RPMI7951 (cell line): Measurements from ENCODE around the gene BID. TPM values are rescaled to one million over a fixed set of nuclear protein-coding genes. Genes with fewer than 3 reads are reported as not detected.

Source experiments
- DNase-seq: peaks from one replicate; pipeline ENCODE4 v3.0.0-alpha.2; 2012; ENCODE audit warnings: low read depth
- total RNA-seq: library from RNA; depleted of rRNA; stranded (reverse); fragments of >200 nt; shearing (Covaris generic); gene quantifications from 2 replicates; pipeline ENCODE4 v1.2.3, GENCODE V29; 2014; rRNA removed

BID gene
- total RNA-seq: 30.4 and 36.7 TPM in 2 replicates

- peak; percentile 25 for DNase-seq
Observed at GRCh38 chr22:17774206-17774925, at the start of gene BID. BID (minus strand) TSS chr22:17774469; CDS start chr22:17750116, 24,353 bp downstream.

DNA sequence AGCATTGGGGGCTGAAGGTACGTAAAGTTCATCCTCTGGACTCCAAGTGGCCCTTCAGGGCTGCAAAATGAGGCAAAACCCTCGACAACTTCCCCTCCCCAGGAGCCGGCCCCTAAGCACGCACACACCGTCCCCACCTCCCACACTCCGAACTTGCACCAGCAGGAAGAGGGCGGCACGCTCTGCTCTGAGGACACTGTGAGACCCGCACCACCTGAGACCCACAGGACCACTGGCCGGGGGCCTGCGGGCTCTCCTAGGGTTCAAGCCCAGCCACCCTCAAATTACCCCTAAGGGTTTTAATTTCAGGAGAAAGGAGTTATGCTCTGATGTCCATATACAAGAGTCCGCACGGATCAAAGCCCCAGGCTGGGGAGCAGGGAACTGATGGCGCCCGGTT, 49.7 kb upstream of the BID start:
- no peak for DNase-seq

DNA sequence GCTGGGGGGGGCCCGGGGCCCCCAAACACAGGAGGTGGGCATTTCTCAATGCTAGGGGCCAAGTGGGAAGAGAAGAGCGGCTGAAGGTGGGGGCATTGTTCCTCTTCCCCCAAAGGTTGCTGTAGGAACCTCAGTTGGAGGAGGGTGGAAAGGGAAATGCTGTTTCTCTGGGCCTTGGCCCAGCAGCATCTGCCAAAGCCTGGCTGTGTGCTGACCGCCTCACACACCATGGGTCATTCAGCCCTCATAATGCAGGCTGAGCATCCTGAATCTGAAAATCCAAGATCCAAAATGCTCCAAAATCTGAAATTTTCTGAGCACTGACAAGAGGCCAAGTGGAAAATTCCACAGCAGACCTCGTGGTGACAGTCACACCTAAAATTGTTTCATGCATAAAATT, 49.0 kb upstream of the BID start:
- DNase-seq: no peak

DNA sequence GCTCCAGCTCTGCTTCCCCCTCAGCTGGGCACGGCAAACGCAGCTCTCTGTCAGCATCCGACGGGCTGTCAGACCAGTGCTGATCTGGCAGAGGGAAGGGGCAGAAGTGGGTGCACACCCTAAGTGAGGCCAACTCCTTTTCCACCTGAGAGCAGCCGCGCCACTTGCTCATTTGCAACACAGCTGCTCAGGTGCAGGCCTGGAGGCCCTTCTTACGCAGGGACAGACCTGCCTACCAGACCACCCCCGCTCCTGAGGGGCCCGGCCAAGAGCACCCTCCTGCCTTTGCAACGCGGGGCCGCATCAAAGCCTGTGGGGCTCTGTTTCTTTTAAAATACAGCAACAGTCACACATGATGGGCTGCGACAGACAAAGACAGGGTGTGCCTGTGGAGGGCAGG, 47.8 kb upstream of the BID start:
- DNase-seq: no peak

DNA sequence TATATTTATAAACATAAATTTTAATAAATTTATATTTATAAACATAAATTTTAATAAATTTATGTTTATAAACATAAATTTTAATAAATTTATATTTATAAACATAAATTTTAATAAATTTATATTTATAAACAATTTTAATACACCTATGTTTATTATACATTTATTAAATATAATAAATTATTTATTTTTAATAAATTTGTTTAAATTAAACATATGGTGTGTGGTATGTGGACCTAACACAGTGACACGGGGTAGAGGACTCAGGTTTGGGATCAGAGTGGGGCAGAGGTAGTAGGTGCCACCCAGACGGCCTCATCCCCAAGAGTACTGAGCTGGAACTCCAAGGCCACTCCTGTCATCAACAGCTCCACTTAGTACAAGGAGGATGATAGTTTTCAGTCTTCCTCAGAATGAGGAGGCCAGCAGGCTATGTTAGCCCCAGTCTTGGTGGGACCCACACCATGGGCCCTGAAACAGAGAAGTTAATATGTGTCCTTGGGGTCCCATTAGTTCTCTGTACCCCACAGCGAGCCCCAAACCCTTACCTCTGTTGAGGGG, 46.7 kb upstream of the BID start:
- no peak for DNase-seq

- no peak for DNase-seq
Observed at GRCh38 chr22:17818649-17819048, 44.4 kb upstream of the BID start.

- no peak for DNase-seq
Observed at GRCh38 chr22:17818180-17818579, 43.9 kb upstream of the BID start.

DNA sequence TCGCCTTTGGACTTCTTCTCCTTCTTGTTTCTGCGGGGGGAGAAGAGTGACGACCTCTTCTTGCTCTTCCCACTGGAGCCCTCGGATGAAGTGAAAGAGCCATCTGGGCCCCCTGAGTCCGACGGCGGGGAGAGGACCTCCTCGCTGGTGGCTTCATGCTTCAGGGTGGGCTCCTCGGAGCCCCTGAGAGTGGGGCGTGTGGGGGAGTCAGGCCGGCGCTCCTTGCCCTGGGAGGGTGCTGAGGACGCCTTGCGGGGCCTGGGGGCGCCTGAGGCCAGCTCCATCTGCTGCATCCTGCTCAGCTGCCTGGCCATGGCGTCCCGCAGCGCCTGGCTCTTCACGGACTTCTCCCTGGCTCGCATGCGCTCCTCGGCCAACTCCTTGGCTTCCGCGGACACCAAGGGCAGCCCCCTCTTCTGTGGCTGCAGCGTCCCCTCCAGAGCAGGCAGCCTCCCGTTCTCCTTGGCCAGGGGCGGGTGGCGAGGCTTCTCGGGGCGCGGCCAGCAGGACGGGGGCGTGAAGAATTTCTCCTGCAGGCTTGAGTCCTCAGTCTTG, 43.3 kb upstream of the BID start:
- no peak for DNase-seq

- DNase-seq: no peak
Observed at GRCh38 chr22:17817079-17817478, 42.8 kb upstream of the BID start.

GRCh38 chr22:17816649-17817048, 42.4 kb upstream of the BID start:
- DNase-seq: no peak

DNA sequence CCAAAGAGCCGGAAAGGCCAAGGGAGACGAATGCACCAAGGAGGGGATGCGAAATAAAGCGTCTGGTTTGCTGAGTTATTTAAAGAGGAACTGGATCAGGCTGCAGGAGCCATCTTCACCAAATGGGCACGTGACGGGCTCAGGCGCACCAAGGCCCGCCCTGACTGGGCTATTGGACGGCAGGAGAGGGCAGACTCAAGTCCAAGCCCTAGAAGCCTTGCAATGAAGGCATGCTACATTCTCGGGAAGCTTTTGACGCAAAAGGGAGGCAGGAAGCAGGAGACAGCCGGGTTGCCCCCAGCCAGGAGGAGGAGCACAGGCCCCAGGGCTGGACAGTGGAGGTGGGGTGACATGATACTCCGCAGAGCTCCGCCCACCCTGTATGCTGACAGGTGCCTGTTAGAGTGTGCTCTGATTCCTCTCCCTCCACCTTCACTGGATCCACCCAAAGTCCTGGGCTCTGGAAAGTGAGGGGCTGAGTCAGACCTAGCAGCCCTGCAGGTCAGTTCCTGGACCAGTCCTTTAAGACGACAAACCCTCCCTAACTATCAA, 41.5 kb upstream of the BID start:
- no peak for DNase-seq

GRCh38 chr22:17814830-17815229, 40.6 kb upstream of the BID start:
- DNase-seq: no peak

GRCh38 chr22:17814084-17814483, 39.8 kb upstream of the BID start:
- DNase-seq: no peak

DNA sequence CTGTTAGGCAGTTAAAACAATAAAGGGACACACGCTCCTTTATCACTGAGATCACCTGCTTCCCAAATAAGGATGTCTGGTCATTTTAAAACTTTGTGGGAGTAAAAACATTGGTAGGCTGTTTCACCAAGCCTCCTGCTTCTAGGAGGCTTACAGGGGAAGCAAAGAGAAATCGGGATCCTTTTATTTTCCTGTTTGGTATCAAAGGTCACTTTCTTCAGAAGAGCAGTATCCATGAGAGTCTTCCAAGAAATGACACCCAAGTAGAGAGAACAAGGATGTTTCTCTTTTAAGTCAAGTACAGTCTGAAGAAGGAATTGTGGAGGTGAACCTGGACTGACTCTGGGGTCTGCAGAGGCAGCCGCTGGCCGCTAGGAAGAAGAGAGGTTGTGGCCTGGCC, 36.9 kb upstream of the BID start:
- DNase-seq: no peak

DNA sequence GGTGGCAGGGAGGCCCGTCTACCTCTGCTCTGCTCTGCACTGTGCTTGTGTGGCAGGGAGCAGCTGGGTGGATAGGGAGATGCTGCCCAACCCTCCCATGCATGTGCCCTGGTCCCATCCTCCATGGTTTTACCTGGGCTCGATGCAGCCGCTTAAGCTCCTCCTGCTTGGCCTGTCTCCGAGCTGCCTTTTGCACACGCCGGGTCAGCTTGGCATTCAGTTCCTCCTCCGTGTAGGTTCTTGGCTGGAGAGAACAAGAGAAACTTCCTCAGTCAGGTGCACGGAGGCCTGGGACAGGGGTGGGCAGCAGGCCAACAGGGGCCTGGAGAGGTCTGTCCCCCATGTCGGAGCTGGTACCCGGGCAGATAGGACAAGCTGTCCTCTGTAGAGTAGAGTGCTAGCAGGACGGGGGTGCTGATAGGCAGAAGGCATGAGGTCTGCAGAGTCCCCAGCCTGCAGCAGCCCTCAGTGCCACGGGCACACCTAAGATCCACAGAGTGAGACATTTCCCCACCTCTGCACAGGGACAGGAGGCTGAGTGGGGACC, 36.4 kb upstream of the BID start:
- DNase-seq: no peak

GRCh38 chr22:17808693-17809403, 34.6 kb upstream of the BID start:
- DNase-seq: no peak

- DNase-seq: no peak
Observed at GRCh38 chr22:17807578-17808410, 33.5 kb upstream of the BID start.

DNA sequence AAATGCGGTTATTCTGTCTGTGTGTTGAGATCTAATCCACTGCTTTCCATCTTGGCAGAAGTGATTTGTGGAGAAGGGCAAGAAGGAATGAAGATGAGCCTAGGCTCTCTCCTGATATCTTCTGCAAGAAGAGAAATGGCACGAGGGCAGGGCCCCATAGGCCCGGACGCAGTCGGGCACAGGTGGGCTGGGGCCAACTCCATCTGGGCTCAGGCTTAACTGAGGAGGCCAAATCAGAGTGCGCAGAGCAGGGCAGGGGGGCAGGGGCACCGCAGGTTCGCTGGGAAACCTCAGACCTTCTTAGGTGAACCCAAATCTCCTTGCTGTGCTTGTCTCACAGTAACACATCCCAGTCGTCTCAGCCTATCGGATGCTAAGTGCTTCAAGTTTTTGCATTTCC, 32.8 kb upstream of the BID start:
- DNase-seq: no peak

DNA sequence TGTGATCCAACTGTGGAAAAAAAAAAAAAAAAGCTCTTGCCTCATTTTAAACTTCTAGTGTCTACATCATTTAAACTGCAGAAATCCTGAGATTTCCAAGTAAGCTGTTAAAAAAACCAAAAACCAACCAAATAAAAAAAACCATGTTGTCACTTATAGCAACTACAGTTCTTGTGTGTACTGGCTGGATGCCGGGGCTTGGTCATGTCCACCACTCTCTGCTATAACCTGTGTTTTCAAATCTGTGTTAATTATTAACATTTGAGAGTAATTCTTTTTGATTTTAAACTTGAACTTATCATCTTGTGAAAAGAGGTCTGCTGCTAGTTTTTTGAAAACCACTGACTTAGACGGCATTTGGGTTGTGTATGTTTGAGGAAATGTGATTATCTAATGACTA, 32.2 kb upstream of the BID start:
- DNase-seq: no peak

GRCh38 chr22:17804331-17805080, 30.2 kb upstream of the BID start:
- no peak for DNase-seq
